Endothelial cell of umbilical vein (primary cell): ENCODE results near the gene RYR1. TPM values are rescaled to one million over a fixed set of nuclear protein-coding genes. Genes with fewer than 3 reads are reported as not detected.

Source experiments
- BruUV-seq: library from RNA; stranded (reverse); fragments of 400-500 nt; replicated peaks from 2 replicates; lab custom pipeline; 2021; lab: Mats Ljungman, UMichigan
- CTCF ChIA-PET: fragments of 300-600, 350-600 bp; sonication (Branson Sonifier 250); formaldehyde crosslinking; loops from one replicate; lab custom pipeline; 2021; ENCODE audit warnings: antibody characterized with exemption, inconsistent platforms; lab: Charles Lee
- POLR2A ChIA-PET: fragments of 300-600, 350-600 bp; sonication (Branson Sonifier 250); formaldehyde crosslinking; loops from one replicate; lab custom pipeline; 2021; ENCODE audit warnings: antibody characterized with exemption, inconsistent platforms; lab: Charles Lee
- DNase-seq: peaks from one replicate; pipeline ENCODE4 v3.0.0-alpha.2; 2011; ENCODE audit warnings: low read depth, low spot score
- FAIRE-seq: peaks from 2 replicates; lab custom pipeline; 2011; peaks lifted over from hg19 to GRCh38; lab: Jason Lieb, UNC
- H2AFZ ChIP-seq: 2 replicates; pipeline ENCODE4 v1.6.0; 2012; ENCODE audit warnings: low read depth, low read length, control low read depth, inconsistent platforms
- H3K27ac ChIP-seq: 2 replicates; pipeline ENCODE4 v1.5.1; 2011; ENCODE audit warnings: low read depth, mild to moderate bottlenecking, control low read depth, low read length, moderate library complexity; ENCODE audit not compliant: insufficient read depth
- H3K27me3 ChIP-seq, 2 experiments: 2 replicates each; pipeline versions ENCODE4 v1.6.0 to v1.6.1; 2011; ENCODE audit warnings: low read length in 2 of 2, mixed read lengths in 1 of 2; ENCODE audit not compliant: control insufficient read depth in 2 of 2, insufficient read depth in 2 of 2
- H3K36me3 ChIP-seq, 2 experiments: 2 replicates in 1 of 2; 3 replicates in 1 of 2; pipeline ENCODE4 v1.5.1; 2011; ENCODE audit warnings: low read length in 2 of 2, mild to moderate bottlenecking in 1 of 2, moderate library complexity in 1 of 2; ENCODE audit not compliant: control insufficient read depth in 2 of 2, insufficient read depth in 2 of 2; ENCODE audit errors: extremely low read depth in 1 of 2
- H3K4me1 ChIP-seq: 3 replicates; pipeline ENCODE4 v1.5.1; 2011; ENCODE audit warnings: mild to moderate bottlenecking, low read length; ENCODE audit not compliant: control insufficient read depth, insufficient read depth; ENCODE audit errors: extremely low read depth
- H3K4me2 ChIP-seq: 2 replicates; pipeline ENCODE4 v1.6.1; 2011; ENCODE audit warnings: low read length, control low read depth, mixed read lengths; ENCODE audit not compliant: insufficient read depth
- H3K4me3 ChIP-seq, 3 experiments: fragments of 200-600 bp in 1 of 3; sonication (generic), shearing (Covaris generic) in 1 of 3; replicated peaks in 1 of 3; 2 replicates each; pipeline ENCODE4 v1.5.1; 2011 to 2016; ENCODE audit warnings: control low read depth in 3 of 3, low read length in 3 of 3, mild to moderate bottlenecking in 2 of 3, inconsistent platforms in 1 of 3, low read depth in 1 of 3, moderate library complexity in 1 of 3; ENCODE audit not compliant: insufficient read depth in 1 of 3
- H3K79me2 ChIP-seq: 2 replicates; pipeline ENCODE4 v1.6.0; 2012; ENCODE audit warnings: low read length, inconsistent platforms; ENCODE audit not compliant: control insufficient read depth, insufficient read depth
- H3K9ac ChIP-seq: replicated peaks from 2 replicates; pipeline ENCODE3; 2011; ENCODE audit warnings: low read length, control low read depth; ENCODE audit not compliant: insufficient read depth; ENCODE audit errors: extremely low read depth
- H3K9me1 ChIP-seq: replicated peaks from 3 replicates; pipeline ENCODE4 v1.6.0; 2011; ENCODE audit warnings: mild to moderate bottlenecking, low read length; ENCODE audit not compliant: control insufficient read depth, insufficient read depth; ENCODE audit errors: extremely low read depth
- H3K9me3 ChIP-seq: replicated peaks from 2 replicates; pipeline ENCODE4 v1.5.1; 2012; ENCODE audit warnings: low read length, inconsistent platforms; ENCODE audit not compliant: control insufficient read depth, insufficient read depth
- H4K20me1 ChIP-seq: replicated peaks from 2 replicates; pipeline ENCODE3; 2011; ENCODE audit warnings: mild to moderate bottlenecking, low read length; ENCODE audit not compliant: control insufficient read depth, insufficient read depth; ENCODE audit errors: extremely low read depth
- CTCF ChIP-seq, 2 donors: IDR thresholded peaks; 1 replicate in 1 of 2; 2 replicates in 1 of 2; pipeline ENCODE4 v1.5.1; 2011; ENCODE audit warnings: low read length in 2 of 2, mild to moderate bottlenecking in 2 of 2, moderate library complexity in 2 of 2, control low read depth in 1 of 2, inconsistent platforms in 1 of 2, low read depth in 1 of 2; ENCODE audit not compliant: insufficient read depth in 1 of 2; ENCODE audit errors: extremely low read depth in 1 of 2
- EZH2 ChIP-seq: IDR thresholded peaks from 2 replicates; pipeline ENCODE4 v1.6.1; 2012; ENCODE audit warnings: borderline replicate concordance, low read depth, mild to moderate bottlenecking, moderate library complexity, low read length, inconsistent platforms; ENCODE audit not compliant: severe bottlenecking
- FOS ChIP-seq: IDR thresholded peaks from 2 replicates; pipeline ENCODE4 v1.6.1; 2011; ENCODE audit warnings: mild to moderate bottlenecking, low read length, moderate library complexity, borderline replicate concordance; ENCODE audit not compliant: insufficient read depth
- GATA2 ChIP-seq: IDR thresholded peaks from 2 replicates; pipeline ENCODE4 v1.7.0; 2011; ENCODE audit warnings: low read depth, mild to moderate bottlenecking, moderate library complexity, mixed read lengths, low read length; ENCODE audit not compliant: insufficient read length, insufficient read depth
- JUN ChIP-seq: IDR thresholded peaks from 2 replicates; pipeline ENCODE4 v1.6.1; 2011; ENCODE audit warnings: borderline replicate concordance, low read depth; ENCODE audit not compliant: insufficient read length, insufficient read depth
- MAX ChIP-seq: IDR thresholded peaks from 2 replicates; pipeline ENCODE4 v1.6.1; 2011; ENCODE audit not compliant: insufficient read depth, insufficient read length
- MYC ChIP-seq: IDR thresholded peaks from one replicate; pipeline ENCODE4 v1.6.1; 2011; ENCODE audit warnings: mild to moderate bottlenecking, low read depth, low read length
- POLR2A ChIP-seq: IDR thresholded peaks from 2 replicates; pipeline ENCODE4 v1.6.1; 2012; ENCODE audit warnings: low read depth, mild to moderate bottlenecking, control low read depth, low read length
- POLR2AphosphoS5 ChIP-seq: IDR thresholded peaks from 2 replicates; pipeline ENCODE4 v1.6.1; 2012; ENCODE audit warnings: low read depth, mild to moderate bottlenecking, control low read depth, low read length, moderate library complexity; ENCODE audit not compliant: insufficient read depth
- dilution Hi-C: fragments of 300-500 bp; cut with MboI; formaldehyde crosslinking; loops from one replicate; pipeline ENCODE4 v1.15.0; 2019; ENCODE audit warnings: low sequenced_read_pairs; ENCODE audit not compliant: extremely low pct_ligation_motif_present
- intact Hi-C: fragments of 100-400 bp; cut with micrococcal nuclease; formaldehyde crosslinking; loops from one replicate; pipeline ENCODE4 v1.10.0; 2022
- polyA plus RNA-seq, 4 experiments: library from polyadenylated mRNA; depleted of rRNA in 3 of 4; stranded (reverse) in 3 of 4; unstranded in 1 of 4; fragments of >200 nt; gene quantifications; 2 replicates each; pipeline versions ENCODE4 v1.2.1 to v1.2.3, GENCODE V29; 2011 to 2012; ENCODE audit warnings: missing spikeins in 1 of 4
- total RNA-seq: library from RNA; stranded (reverse); gene quantifications from 2 replicates; pipeline ENCODE4 v1.2.3, GENCODE V29; 2021

RYR1 gene
- total and polyA plus RNA-seq, 2 donors (not counting 3 experiments of a cell fraction or from before 2014, with no cell fraction given) = under 0.01 to 0.02 TPM

- FAIRE-seq (peak; percentile 31), DNase-seq (no peak)
- H3K9me1 ChIP-seq = no peaks in the 10 kb centered on the region
- H3K4me1 ChIP-seq = peaks cover 14% of the 10 kb centered on the region
- TF ChIP-seq EZH2 (no peak), JUN (no peak), MYC (no peak), GATA2 (no peak), POLR2AphosphoS5 (no peak), MAX (no peak), FOS (no peak), CTCF (IDR thresholded peaks at IDR 0.05; ENCODE audit: extremely low read depth in 1 of 2, insufficient read depth in 1 of 2, low read depth in 1 of 2, low read length in 2 of 2) (no peak), POLR2A (no peak)
- H3K4me3 ChIP-seq = peak within 1 kb of the TSS; percentile 5 to 99 (median 73)
- peak within 1 kb of the TSS; percentile 85 for H3K9ac ChIP-seq
- H2AFZ ChIP-seq = peak within 1 kb of the TSS; percentile 66
- BruUV-seq = no TSS peak
- no peaks in the 10 kb centered on the region for H3K9me3 ChIP-seq
- dilution Hi-C loops = no loop called here
- no peaks in the 10 kb centered on the region for H4K20me1 ChIP-seq
- intact Hi-C loops = loop anchor here (2.0 kb wide), 2 partner anchors 73 to 357 kb away; partner anchors contain the start of gene FBXO17
- POLR2A ChIA-PET = interaction anchor here (0.5 to 2.0 kb wide), 2 partner anchors 30 to 206 kb away, joined by 3 to 7 read pairs; partner anchors contain the start of gene ACTN4
- H3K79me2 ChIP-seq = peaks cover 14% of the 10 kb centered on the region
- CTCF ChIA-PET = interaction anchor here (0.5 to 3.6 kb wide), 11 partner anchors 16 to 313 kb away, joined by 3 to 23 read pairs (median 4); partner anchors contain the start of genes FAM98C, MRPS12 and SARS2
- no peaks in the 10 kb centered on the region for H3K27me3 ChIP-seq
- H3K36me3 ChIP-seq = peaks cover 0 to 4% of the 10 kb centered on the region in 2 experiments
- peak within 1 kb of the TSS; percentile 7 for H3K27ac ChIP-seq
- peak within 1 kb of the TSS; percentile 62 for H3K4me2 ChIP-seq
These were observed 184.5 kb downstream of the RYR1 start, which contains the start of gene MAP4K1 for GRCh38 chr19:38617764-38618589. Gene MAP4K1 (minus strand): TSS chr19:38617953. CDS start chr19:38617895, 58 bp downstream.
